ENCODE results near the gene LRCH2. TPM values are rescaled to one million over a fixed set of nuclear protein-coding genes. Genes with fewer than 3 reads are reported as not detected.
A peak's percentile ranks its signal among the peaks of the same experiment; 100 is the strongest.

The LRCH2 gene
- total and polyA plus RNA-seq, 2 of the 4 experiments (the other 2 are of a cell fraction): 2.6 to 4.3 TPM

DNA sequence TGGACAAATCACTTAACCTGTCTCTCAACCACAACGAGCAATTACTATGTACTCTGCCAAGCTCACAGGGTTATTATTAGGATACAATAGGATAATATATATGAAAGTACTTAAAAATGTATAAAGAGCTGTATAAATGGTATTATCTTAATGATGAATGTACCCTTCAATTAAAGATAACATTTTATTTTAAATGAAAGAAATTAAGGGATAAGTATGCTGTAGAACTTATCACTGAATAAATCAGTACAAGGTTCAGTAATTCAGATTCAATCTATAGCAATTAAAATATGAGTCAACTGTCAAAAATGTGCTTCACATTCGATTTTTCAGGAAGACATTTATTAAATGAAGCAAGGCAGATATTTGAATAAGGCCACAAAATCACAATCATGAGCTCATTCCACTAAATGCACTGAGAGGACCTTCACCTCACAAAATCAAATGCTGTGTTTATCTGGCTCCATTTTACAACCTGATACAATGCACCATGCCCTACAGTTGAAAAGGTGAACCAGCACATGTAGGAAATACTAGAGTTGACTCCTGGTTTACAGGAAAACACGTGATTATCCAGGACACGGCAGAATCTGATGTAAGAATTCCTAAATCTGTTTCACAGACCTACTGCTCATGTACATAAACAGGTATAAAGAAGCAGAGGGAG, 4.4 kb downstream of the LRCH2 start:
- peaks cover 4 to 12% of the 10 kb centered on the region in 2 experiments; a peak in 3 of 4 replicates for H3K79me1 ChIP-seq (ENCODE audit: low read depth in 1 of 2, low read length in 2 of 2)
- ChIA-PET POLR2A (ENCODE audit: unreplicated experiment) (no interaction called here), CTCF (interaction anchor here (1.0 kb wide), 1 partner anchor 100 kb away, joined by 3 read pairs; no protein-coding TSS in a partner anchor)
- no peak overlapping the region for H2BK120ac ChIP-seq (ENCODE audit: low read depth, low read length)
- no peak overlapping the region for H2AK9ac ChIP-seq (replicated peaks; ENCODE audit: low read depth, low read length, poor library complexity)
- peak overlapping the region; percentile 61; the same call in 1 of the 2 replicates for H3K23ac ChIP-seq (ENCODE audit: low read depth, low read length)
- no peak for DNase-seq
- H3K56ac ChIP-seq (ENCODE audit: extremely low read depth, insufficient read depth, low read length): no peak overlapping the region
- ATAC-seq (ENCODE audit: low read depth): no peak
- no peak overlapping the region for H2BK15ac ChIP-seq (ENCODE audit: low read depth, low read length)
- peaks cover 8% of the 10 kb centered on the region; the same call in 1 of the 2 replicates for H4K20me1 ChIP-seq (ENCODE audit: insufficient read depth, low read length)
- H3K27me3 ChIP-seq (ENCODE audit: control insufficient read depth, insufficient read depth, low read length): no peaks in the 10 kb centered on the region; the same call in 1 of the 2 replicates
- no peak overlapping the region for H3K27ac ChIP-seq (ENCODE audit: insufficient read depth, low read length)
- H2AK5ac ChIP-seq (ENCODE audit: low read depth, low read length): no peak overlapping the region
- no peak overlapping the region for H4K8ac ChIP-seq (ENCODE audit: low read depth in 2 of 2, low read length in 2 of 2)
- no peaks in the 10 kb centered on the region for H3K9me1 ChIP-seq (ENCODE audit: insufficient read depth, low read length)
- H3K4me3 ChIP-seq (ENCODE audit: insufficient read depth, low read depth, low read length): no peak overlapping the region
- H3K36me3 ChIP-seq (ENCODE audit: control insufficient read depth, insufficient read depth, low read length): no peaks in the 10 kb centered on the region
- no peak for TF ChIP-seq MXI1 (IDR thresholded peaks at IDR 0.05; ENCODE audit: borderline replicate concordance, low read depth, low read length)
- TF ChIP-seq NFE2L2 (IDR thresholded peaks at IDR 0.05; ENCODE audit: low read depth, low read length): no peak
- TF ChIP-seq MAZ (IDR thresholded peaks at IDR 0.05; ENCODE audit: borderline replicate concordance, low read depth, low read length): no peak
- no peak for TF ChIP-seq RAD21 (IDR thresholded peaks at IDR 0.05; ENCODE audit: low read length)
- TF ChIP-seq RCOR1 (IDR thresholded peaks at IDR 0.05; ENCODE audit: insufficient replicate concordance, low read length): no peak
- no peak for TF ChIP-seq CHD1 (IDR thresholded peaks at IDR 0.05; ENCODE audit: low read depth, low read length)
- TF ChIP-seq, protein P1, sequence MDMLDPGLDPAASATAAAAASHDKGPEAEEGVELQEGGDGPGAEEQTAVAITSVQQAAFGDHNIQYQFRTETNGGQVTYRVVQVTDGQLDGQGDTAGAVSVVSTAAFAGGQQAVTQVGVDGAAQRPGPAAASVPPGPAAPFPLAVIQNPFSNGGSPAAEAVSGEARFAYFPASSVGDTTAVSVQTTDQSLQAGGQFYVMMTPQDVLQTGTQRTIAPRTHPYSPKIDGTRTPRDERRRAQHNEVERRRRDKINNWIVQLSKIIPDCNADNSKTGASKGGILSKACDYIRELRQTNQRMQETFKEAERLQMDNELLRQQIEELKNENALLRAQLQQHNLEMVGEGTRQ (IDR thresholded peaks at IDR 0.05; ENCODE audit: low read depth, low read length): no peak
- no peak for TF ChIP-seq MAFK (IDR thresholded peaks at IDR 0.05; ENCODE audit: low read depth, low read length)
- TF ChIP-seq SMC3 (IDR thresholded peaks at IDR 0.05; ENCODE audit: low read depth, low read length): no peak
- TF ChIP-seq POLR2A (IDR thresholded peaks at IDR 0.05; ENCODE audit: low read depth, low read length): no peak
- TF ChIP-seq CEBPB (IDR thresholded peaks at IDR 0.05; ENCODE audit: low read depth, low read length): no peak
- no peak for TF ChIP-seq BHLHE40 (IDR thresholded peaks at IDR 0.05; ENCODE audit: low read depth, low read length)
- TF ChIP-seq, protein P2, sequence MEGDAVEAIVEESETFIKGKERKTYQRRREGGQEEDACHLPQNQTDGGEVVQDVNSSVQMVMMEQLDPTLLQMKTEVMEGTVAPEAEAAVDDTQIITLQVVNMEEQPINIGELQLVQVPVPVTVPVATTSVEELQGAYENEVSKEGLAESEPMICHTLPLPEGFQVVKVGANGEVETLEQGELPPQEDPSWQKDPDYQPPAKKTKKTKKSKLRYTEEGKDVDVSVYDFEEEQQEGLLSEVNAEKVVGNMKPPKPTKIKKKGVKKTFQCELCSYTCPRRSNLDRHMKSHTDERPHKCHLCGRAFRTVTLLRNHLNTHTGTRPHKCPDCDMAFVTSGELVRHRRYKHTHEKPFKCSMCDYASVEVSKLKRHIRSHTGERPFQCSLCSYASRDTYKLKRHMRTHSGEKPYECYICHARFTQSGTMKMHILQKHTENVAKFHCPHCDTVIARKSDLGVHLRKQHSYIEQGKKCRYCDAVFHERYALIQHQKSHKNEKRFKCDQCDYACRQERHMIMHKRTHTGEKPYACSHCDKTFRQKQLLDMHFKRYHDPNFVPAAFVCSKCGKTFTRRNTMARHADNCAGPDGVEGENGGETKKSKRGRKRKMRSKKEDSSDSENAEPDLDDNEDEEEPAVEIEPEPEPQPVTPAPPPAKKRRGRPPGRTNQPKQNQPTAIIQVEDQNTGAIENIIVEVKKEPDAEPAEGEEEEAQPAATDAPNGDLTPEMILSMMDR (conservative IDR thresholded peaks at IDR 0.05; ENCODE audit: low read depth, low read length): no peak
- TF ChIP-seq FOS (IDR thresholded peaks at IDR 0.05; ENCODE audit: low read depth, low read length): no peak
- TF ChIP-seq, protein P3, sequence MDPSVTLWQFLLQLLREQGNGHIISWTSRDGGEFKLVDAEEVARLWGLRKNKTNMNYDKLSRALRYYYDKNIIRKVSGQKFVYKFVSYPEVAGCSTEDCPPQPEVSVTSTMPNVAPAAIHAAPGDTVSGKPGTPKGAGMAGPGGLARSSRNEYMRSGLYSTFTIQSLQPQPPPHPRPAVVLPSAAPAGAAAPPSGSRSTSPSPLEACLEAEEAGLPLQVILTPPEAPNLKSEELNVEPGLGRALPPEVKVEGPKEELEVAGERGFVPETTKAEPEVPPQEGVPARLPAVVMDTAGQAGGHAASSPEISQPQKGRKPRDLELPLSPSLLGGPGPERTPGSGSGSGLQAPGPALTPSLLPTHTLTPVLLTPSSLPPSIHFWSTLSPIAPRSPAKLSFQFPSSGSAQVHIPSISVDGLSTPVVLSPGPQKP (IDR thresholded peaks at IDR 0.05; ENCODE audit: borderline replicate concordance, low read depth, low read length): no peak
- no peak overlapping the region for H4K91ac ChIP-seq (ENCODE audit: insufficient read depth, low read depth, low read length)
- no peak overlapping the region for H3K4ac ChIP-seq (ENCODE audit: low read depth, low read length)
- intact Hi-C loops (cut with micrococcal nuclease) (loop anchor here (5.0 to 10.0 kb wide), 2 partner anchors 333 to 445 kb away; partner anchors contain the start of gene PLS3), dilution Hi-C loops (cut with HindIII; ENCODE audit: low sequenced_read_pairs, unreplicated experiment) (no loop called here), in situ Hi-C loops (cut with MboI; ENCODE audit: low sequenced_read_pairs) (no loop called here)
- no peak overlapping the region for H4K5ac ChIP-seq (ENCODE audit: low read depth, low read length)
- WGBS, 2 experiments (ENCODE audit: extremely low coverage in 2 of 2, insufficient read length in 1 of 2): no CpG with 5 or more reads among the region's 4 CpGs
- H3K9me3 ChIP-seq (ENCODE audit: control insufficient read depth, insufficient read depth, low read length): no peaks in the 10 kb centered on the region
- BruUV-seq (replicated peaks): no TSS peak
- H2BK20ac ChIP-seq (ENCODE audit: low read depth, low read length): no peak overlapping the region
- 0 out of 2 replicates have a peak overlapping the region, but pooled peaks have one; percentile 26 for H3K14ac ChIP-seq (replicated peaks; ENCODE audit: low read depth, low read length)
- H3K4me1 ChIP-seq (ENCODE audit: control insufficient read depth, insufficient read depth, low read length): no peaks in the 10 kb centered on the region
- H3K9ac ChIP-seq (ENCODE audit: low read depth, low read length): no peak overlapping the region
- no peak overlapping the region for H2AFZ ChIP-seq (replicated peaks; ENCODE audit: low read length, poor library complexity)
- H2BK5ac ChIP-seq (ENCODE audit: low read depth, low read length, poor library complexity, severe bottlenecking): no peak overlapping the region
- H3K18ac ChIP-seq (ENCODE audit: low read depth, low read length): no peak overlapping the region
- H3K4me2 ChIP-seq (ENCODE audit: low read depth, low read length): no peak overlapping the region
